Left colon (tissue), 2 donors: Measurements from ENCODE around the gene RNF148. TPM values are rescaled to one million over a fixed set of nuclear protein-coding genes. Genes with fewer than 3 reads are reported as not detected.
"Not testable (repeated sequence)": the region's sequence is repeated elsewhere in the genome, so short reads cannot be mapped to it uniquely, and the experiment has no call there.

ENCODE experiments used
- ATAC-seq: fragments of 200-7000 bp; cut with Tn5 transposase; one replicate; pipeline ENCODE4 v1.9.1; 2020; ENCODE audit warnings: mild to moderate bottlenecking, moderate library complexity
- DNase-seq, 2 donors: peaks; one replicate each; pipeline ENCODE4 v3.0.0-alpha.2; 2020
- intact Hi-C, 2 donors: fragments of 100-400 bp; cut with DNase I in 1 of 2; cut with micrococcal nuclease in 1 of 2; formaldehyde crosslinking; loops; one replicate each; pipeline versions ENCODE4 v1.11.2 to v1.14.0; 2022; cut with DNase I, micrococcal nuclease
- total RNA-seq, 2 donors: library from RNA; stranded (reverse); fragmentation: NEBNext Ultra II Directional; extraction: Animal tissue kit (Norgen Biotek cat#: 25700); gene quantifications; one replicate each; pipeline ENCODE4 v1.2.1, GENCODE V29; 2021
- donor health status: DM: no; HTN: no; CAD: no.
- donor health status: DM: yes; HTN: yes; CAD: no.

Gene RNF148
- total RNA-seq, 2 donors from 2014 or later, result 0.25 to 1.0 TPM

- no peak for DNase-seq
- ATAC-seq, result no peak
- intact Hi-C loops, result no loop called here
Observed at GRCh38 chr7:122694697-122695096, 8.0 kb downstream of the RNF148 start.

GRCh38 chr7:122692769-122693309, 9.9 kb downstream of the RNF148 start:
- peak; percentile 24 for ATAC-seq
- no peak for DNase-seq
- intact Hi-C loops, result no loop called here

GRCh38 chr7:122691569-122692235, 11.0 kb downstream of the RNF148 start:
- intact Hi-C loops, result no loop called here
- no peak for ATAC-seq
- no peak for DNase-seq

- DNase-seq (no peak), ATAC-seq (peak; percentile 66)
- intact Hi-C loops, result no loop called here
Observed at GRCh38 chr7:122689346-122690109, 13.2 kb downstream of the RNF148 start.

- ATAC-seq, result no peak
- DNase-seq, result no peak
- intact Hi-C loops, result no loop called here
Observed at GRCh38 chr7:122688400-122688998, 14.2 kb downstream of the RNF148 start.

GRCh38 chr7:122686360-122686878, 16.3 kb downstream of the RNF148 start:
- no peak for ATAC-seq
- intact Hi-C loops, result no loop called here
- no peak for DNase-seq

- intact Hi-C loops, result no loop called here
- DNase-seq, result no peak
- ATAC-seq, result no peak
Observed at GRCh38 chr7:122684504-122684903, 18.2 kb downstream of the RNF148 start.

GRCh38 chr7:122682815-122683550, 19.7 kb downstream of the RNF148 start:
- intact Hi-C loops, result no loop called here
- DNase-seq (no peak), ATAC-seq (no peak)

GRCh38 chr7:122681186-122681585, 21.5 kb downstream of the RNF148 start:
- DNase-seq, ATAC-seq, intact Hi-C loops: not testable (repeated sequence)

GRCh38 chr7:122679813-122680212, 22.9 kb downstream of the RNF148 start:
- intact Hi-C loops, result no loop called here
- peak; percentile 94 for ATAC-seq
- DNase-seq, result no peak

- intact Hi-C loops, result not testable (repeated sequence)
- peak in 1 of 2 donors; percentile 38 for DNase-seq
- peak; percentile 73 for ATAC-seq
Observed at GRCh38 chr7:122679269-122679709, 23.4 kb downstream of the RNF148 start.

GRCh38 chr7:122677149-122677548, 25.6 kb downstream of the RNF148 start:
- ATAC-seq, result no peak
- intact Hi-C loops, result no loop called here
- DNase-seq, result no peak

GRCh38 chr7:122676466-122676865, 26.3 kb downstream of the RNF148 start:
- intact Hi-C loops, result no loop called here
- ATAC-seq, result no peak
- no peak for DNase-seq

- DNase-seq (no peak), ATAC-seq (no peak)
- intact Hi-C loops, result no loop called here
Observed at GRCh38 chr7:122675621-122676020, 27.1 kb downstream of the RNF148 start.

- no peak for DNase-seq
- ATAC-seq, result no peak
- intact Hi-C loops, result no loop called here
Observed at GRCh38 chr7:122675011-122675410, 27.7 kb downstream of the RNF148 start.

- no peak for DNase-seq
- ATAC-seq, result no peak
- intact Hi-C loops, result no loop called here
Observed at GRCh38 chr7:122674502-122674901, 28.2 kb downstream of the RNF148 start.

GRCh38 chr7:122673951-122674350, 28.8 kb downstream of the RNF148 start:
- DNase-seq (no peak), ATAC-seq (no peak)
- intact Hi-C loops, result no loop called here

- no peak for DNase-seq
- intact Hi-C loops, result no loop called here
- no peak for ATAC-seq
Observed at GRCh38 chr7:122672536-122672935, 30.2 kb downstream of the RNF148 start.

GRCh38 chr7:122663733-122664132, 39.0 kb downstream of the RNF148 start:
- DNase-seq, result no peak
- ATAC-seq, result no peak
- intact Hi-C loops, result no loop called here
